HCT116 (cell line): Measurements from ENCODE around the gene FRA10AC1. TPM values are rescaled to one million over a fixed set of nuclear protein-coding genes. Genes with fewer than 3 reads are reported as not detected.

Experiments
- ATAC-seq: fragments of 200-7000 bp; cut with Tn5 transposase; 2 replicates; pipeline ENCODE4 v1.9.1; 2020; ENCODE audit warnings: mild to moderate bottlenecking, moderate library complexity
- BruUV-seq: library from RNA; stranded (reverse); fragments of 400-500 nt; replicated peaks from 2 replicates; lab custom pipeline; 2021; lab: Mats Ljungman, UMichigan
- CTCF ChIA-PET: fragments of 300-600 bp; sonication (Branson Sonifier 250); formaldehyde crosslinking; loops from one replicate; lab custom pipeline; 2021; ENCODE audit warnings: antibody characterized with exemption; lab: Charles Lee
- POLR2A ChIA-PET: fragments of 300-600, 350-600 bp; sonication (Branson Sonifier 250); formaldehyde crosslinking; loops from one replicate; lab custom pipeline; 2021; ENCODE audit warnings: antibody characterized with exemption; lab: Charles Lee
- RAD21 ChIA-PET, 2 experiments: fragments of 300-600 bp; sonication (Branson Sonifier 250); formaldehyde crosslinking; loops; one replicate each; lab custom pipeline; 2023; ENCODE audit warnings: low total read pairs in 2 of 2; ENCODE audit not compliant: uncharacterized antibody in 2 of 2, unreplicated experiment in 2 of 2, low non-redundant PET in 1 of 2; lab: Charles Lee
- DNase-seq: peaks from one replicate; pipeline ENCODE4 v3.0.0-alpha.2; 2010; ENCODE audit warnings: low read depth, low spot score
- H2AFZ ChIP-seq: fragments of 200-600 bp; shearing (Covaris generic), sonication (generic); 2 replicates; pipeline ENCODE4 v1.6.1; 2017; ENCODE audit warnings: low read depth, mixed run types, mixed read lengths, antibody characterized with exemption, low read length; ENCODE audit not compliant: poor library complexity, severe bottlenecking
- H3K27ac ChIP-seq: 2 replicates; pipeline ENCODE4 v1.5.1; 2012; ENCODE audit warnings: low read depth, low read length
- H3K27me3 ChIP-seq: fragments of 200-600 bp; sonication (generic); 2 replicates; pipeline ENCODE4 v1.6.1; 2016; ENCODE audit warnings: mixed run types, low read length, mixed read lengths; ENCODE audit not compliant: insufficient read depth
- H3K36me3 ChIP-seq, 2 experiments: fragments of 200-500 bp in 1 of 2; fragments of 200-600 bp in 1 of 2; sonication (Bioruptor generic) in 1 of 2; sonication (generic) in 1 of 2; 2 replicates each; pipeline versions ENCODE4 v1.5.1 to v1.6.1; 2014 to 2016; ENCODE audit warnings: low read length in 2 of 2, inconsistent platforms in 1 of 2, mixed read lengths in 1 of 2, mixed run types in 1 of 2; ENCODE audit not compliant: insufficient read depth in 2 of 2, control insufficient read depth in 1 of 2
- H3K4me1 ChIP-seq, 2 experiments: fragments of 200-600 bp in 1 of 2; sonication (generic) in 1 of 2; 2 replicates each; pipeline versions ENCODE4 v1.5.1 to v1.6.1; 2012 to 2017; ENCODE audit warnings: low read length in 2 of 2, inconsistent platforms in 1 of 2, mild to moderate bottlenecking in 1 of 2, mixed read lengths in 1 of 2, mixed run types in 1 of 2, moderate library complexity in 1 of 2; ENCODE audit not compliant: insufficient read depth in 2 of 2, control insufficient read depth in 1 of 2
- H3K4me2 ChIP-seq: fragments of 200-600 bp; sonication (generic); 2 replicates; pipeline ENCODE4 v1.6.1; 2017; ENCODE audit warnings: mixed run types, low read length, mixed read lengths
- H3K4me3 ChIP-seq, 2 experiments: fragments of 200-600 bp in 1 of 2; sonication (generic) in 1 of 2; replicated peaks in 1 of 2; 2 replicates each; pipeline ENCODE4 v1.5.1; 2011 to 2016; ENCODE audit warnings: low read length in 2 of 2, control low read depth in 1 of 2, low read depth in 1 of 2, mild to moderate bottlenecking in 1 of 2, mixed read lengths in 1 of 2, mixed run types in 1 of 2
- H3K79me2 ChIP-seq: fragments of 200-600 bp; sonication (generic); 2 replicates; pipeline ENCODE4 v1.6.1; 2017; ENCODE audit warnings: mild to moderate bottlenecking, mixed run types, low read length, moderate library complexity, mixed read lengths; ENCODE audit not compliant: insufficient read depth
- H3K9ac ChIP-seq: fragments of 200-600 bp; sonication (generic); 2 replicates; pipeline ENCODE4 v1.6.1; 2016; ENCODE audit warnings: low read length, mixed read lengths
- H3K9me2 ChIP-seq: fragments of 200-600 bp; sonication (generic), shearing (Covaris generic); 2 replicates; pipeline ENCODE4 v1.6.1; 2017; ENCODE audit warnings: mixed run types, mild to moderate bottlenecking, moderate library complexity; ENCODE audit not compliant: insufficient read depth
- H3K9me3 ChIP-seq, 2 experiments: fragments of 200-500 bp in 1 of 2; fragments of 200-600 bp in 1 of 2; sonication (Bioruptor generic) in 1 of 2; sonication (generic) in 1 of 2; 2 replicates each; pipeline ENCODE4 v1.6.1; 2014 to 2017; ENCODE audit warnings: low read length in 2 of 2, mixed read lengths in 2 of 2, inconsistent platforms in 1 of 2, low read depth in 1 of 2, mild to moderate bottlenecking in 1 of 2, mixed run types in 1 of 2, moderate library complexity in 1 of 2; ENCODE audit not compliant: control insufficient read depth in 1 of 2, insufficient read depth in 1 of 2
- H4K20me1 ChIP-seq: fragments of 200-600 bp; sonication (generic), shearing (Covaris generic); 2 replicates; pipeline ENCODE4 v1.6.1; 2017; ENCODE audit warnings: mixed run types, mild to moderate bottlenecking, moderate library complexity; ENCODE audit not compliant: insufficient read depth
- FOSL1 ChIP-seq: IDR thresholded peaks from 2 replicates; pipeline ENCODE4 v1.6.1; 2012; ENCODE audit warnings: low read depth
- intact Hi-C: fragments of 100-400 bp; cut with micrococcal nuclease; formaldehyde crosslinking; loops from 2 replicates; pipeline ENCODE4 v1.10.0; 2022
- total RNA-seq: library from RNA; stranded (reverse); gene quantifications from one replicate; pipeline ENCODE4 v1.2.1, GENCODE V29; 2021; ENCODE audit not compliant: unreplicated experiment
- TF ChIP-seq, protein P1 (sequence below): IDR thresholded peaks from 2 replicates; pipeline ENCODE4 v1.6.1; 2012
- TF ChIP-seq, protein P2 (sequence below): IDR thresholded peaks from 2 replicates; pipeline ENCODE4 v1.6.1; 2012

The FRA10AC1 gene
- total RNA-seq, 1 experiment from 2014 or later = 21.9 TPM

DNA sequence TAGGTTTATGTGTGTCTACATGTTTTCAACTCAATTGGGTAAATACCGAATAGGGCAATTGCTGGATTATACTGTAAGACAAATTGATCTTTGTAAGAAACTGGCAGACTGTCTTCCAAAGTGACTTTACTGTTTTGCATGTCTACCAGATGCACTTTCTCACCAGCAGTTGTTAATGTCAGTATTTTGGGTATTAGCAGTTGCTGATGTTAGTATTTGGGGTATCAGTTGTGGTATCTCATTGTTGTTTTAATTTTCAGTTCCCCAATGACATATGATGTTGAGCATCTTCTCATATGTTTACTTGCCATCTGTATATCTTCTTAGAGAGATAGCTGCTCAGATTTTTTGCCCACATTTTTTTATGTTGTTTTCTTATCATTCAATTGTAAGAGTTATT is 79.5 kb downstream of the FRA10AC1 start:
- RAD21 ChIA-PET = no interaction called here

DNA sequence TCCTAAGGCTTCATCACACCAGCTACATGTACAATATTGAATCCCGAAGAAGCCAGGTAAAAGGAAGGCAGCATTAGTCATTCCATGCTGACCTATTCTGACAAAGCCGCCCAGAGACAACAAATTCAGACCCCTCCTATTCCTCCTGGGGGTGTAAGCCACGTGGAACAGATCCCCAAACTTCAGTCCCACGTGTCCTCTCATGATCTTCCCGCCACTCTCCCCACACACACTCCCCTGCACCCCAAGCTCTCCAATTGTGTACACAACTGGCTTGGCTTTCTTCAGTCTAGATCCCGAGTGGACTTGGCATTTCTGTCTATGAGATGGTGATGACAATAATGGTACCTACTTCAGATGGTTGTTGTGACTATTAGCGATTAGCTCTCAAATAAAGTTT is 81.5 kb downstream of the FRA10AC1 start:
- Histone ChIP-seq H2AFZ (no peak overlapping the region), H3K9ac (no peak overlapping the region), H3K9me3 (no peaks in the 10 kb centered on the region), H3K36me3 (no peaks in the 10 kb centered on the region), H3K4me1 (no peaks in the 10 kb centered on the region), H3K79me2 (no peaks in the 10 kb centered on the region), H3K27ac (no peak overlapping the region), H4K20me1 (no peaks in the 10 kb centered on the region), H3K4me3 (no peak overlapping the region), H3K9me2 (no peaks in the 10 kb centered on the region), H3K4me2 (no peak overlapping the region), H3K27me3 (no peaks in the 10 kb centered on the region)
- intact Hi-C loops = no loop called here
- TF ChIP-seq, protein P1, sequence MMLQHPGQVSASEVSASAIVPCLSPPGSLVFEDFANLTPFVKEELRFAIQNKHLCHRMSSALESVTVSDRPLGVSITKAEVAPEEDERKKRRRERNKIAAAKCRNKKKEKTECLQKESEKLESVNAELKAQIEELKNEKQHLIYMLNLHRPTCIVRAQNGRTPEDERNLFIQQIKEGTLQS = no peak
- DNase-seq (no peak), ATAC-seq (no peak)
- BruUV-seq = no TSS peak
- ChIA-PET RAD21 (no interaction called here), POLR2A (no interaction called here), CTCF (no interaction called here)

More for the DNA sequence above, 79.5 kb downstream of the FRA10AC1 start:
- Histone ChIP-seq H3K4me2 (no peak overlapping the region), H3K4me1 (no peaks in the 10 kb centered on the region), H3K9ac (no peak overlapping the region), H3K4me3 (no peak overlapping the region), H3K27ac (no peak overlapping the region), H3K36me3 (no peaks in the 10 kb centered on the region), H4K20me1 (no peaks in the 10 kb centered on the region), H3K27me3 (no peaks in the 10 kb centered on the region), H3K9me2 (no peaks in the 10 kb centered on the region), H2AFZ (no peak overlapping the region)
- intact Hi-C loops = no loop called here
- ATAC-seq (no peak), DNase-seq (no peak)
- POLR2A ChIA-PET = no interaction called here
- no TSS peak for BruUV-seq
- CTCF ChIA-PET = no interaction called here
- TF ChIP-seq FOSL1 = no peak
- TF ChIP-seq, protein P2, sequence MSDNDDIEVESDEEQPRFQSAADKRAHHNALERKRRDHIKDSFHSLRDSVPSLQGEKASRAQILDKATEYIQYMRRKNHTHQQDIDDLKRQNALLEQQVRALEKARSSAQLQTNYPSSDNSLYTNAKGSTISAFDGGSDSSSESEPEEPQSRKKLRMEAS = no peak
- TF ChIP-seq, all 23 proteins: peak for 0
- Histone ChIP-seq H3K79me2 (no peaks in the 10 kb centered on the region), H3K9me3 (no peaks in the 10 kb centered on the region)

Other genes starting within 250 kb of the FRA10AC1 start
- 250 TPM for gene MYOF, start 220.3 kb downstream of the FRA10AC1 start, total RNA-seq
- 63.7 TPM for gene CEP55, start 206.0 kb downstream of the FRA10AC1 start, total RNA-seq
- not detected for gene FFAR4, start 135.9 kb downstream of the FRA10AC1 start, total RNA-seq
- 2.4 TPM for gene RBP4, start 101.4 kb downstream of the FRA10AC1 start, total RNA-seq
- not detected for gene PDE6C, start 90.1 kb downstream of the FRA10AC1 start, total RNA-seq
- not detected for gene LGI1, start 55.3 kb upstream of the FRA10AC1 start, total RNA-seq
- gene SLC35G1, start 191.4 kb upstream of the FRA10AC1 start, total RNA-seq = 9.4 TPM